HG03139 (cell line): ENCODE data around the gene CDH23.

ENCODE experiments used
- ATAC-seq: cut with Tn5 transposase; IDR thresholded peaks from one replicate; pipeline ENCODE4 v1.9.1; 2021; ENCODE audit not compliant: unreplicated experiment

CDH23 gene

GRCh38 chr10:71713135-71714030 is 316.7 kb downstream of the CDH23 start:
- ATAC-seq, result no peak

GRCh38 chr10:71714031-71714410 is 317.3 kb downstream of the CDH23 start:
- ATAC-seq, result no peak

GRCh38 chr10:71714592-71714991 is 317.9 kb downstream of the CDH23 start:
- ATAC-seq, result no peak

DNA sequence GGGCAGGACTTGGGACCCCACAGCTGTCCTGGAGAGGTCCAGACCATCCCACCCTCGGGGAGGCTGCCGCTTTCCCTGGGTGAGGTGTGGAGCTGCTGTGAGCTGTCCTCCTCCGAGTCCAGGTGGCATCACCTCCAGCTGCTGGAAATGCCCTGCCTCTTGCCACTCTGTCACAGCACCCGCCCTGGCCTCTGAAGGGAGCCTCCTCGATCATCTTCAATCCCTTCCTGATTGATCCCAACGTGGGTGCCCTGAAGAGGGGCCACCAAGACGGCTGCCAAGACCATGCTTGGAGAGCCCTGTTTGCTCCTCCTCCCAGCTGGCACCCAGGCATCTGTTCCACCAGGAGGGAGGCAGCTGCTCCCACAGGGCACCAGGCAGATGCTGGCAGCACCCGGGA is 318.3 kb downstream of the CDH23 start:
- ATAC-seq, result no peak

- ATAC-seq, result no peak
Measured at GRCh38 chr10:71715860-71716259, 319.1 kb downstream of the CDH23 start.

GRCh38 chr10:71716426-71716825 is 319.7 kb downstream of the CDH23 start:
- ATAC-seq, result no peak

GRCh38 chr10:71717056-71717455 is 320.3 kb downstream of the CDH23 start:
- no peak for ATAC-seq

- no peak for ATAC-seq
Measured at GRCh38 chr10:71717551-71717951, 320.8 kb downstream of the CDH23 start.

- ATAC-seq, result no peak
Measured at GRCh38 chr10:71718165-71718698, 321.5 kb downstream of the CDH23 start.

- ATAC-seq, result no peak
Measured at GRCh38 chr10:71719042-71719441, 322.3 kb downstream of the CDH23 start.

DNA sequence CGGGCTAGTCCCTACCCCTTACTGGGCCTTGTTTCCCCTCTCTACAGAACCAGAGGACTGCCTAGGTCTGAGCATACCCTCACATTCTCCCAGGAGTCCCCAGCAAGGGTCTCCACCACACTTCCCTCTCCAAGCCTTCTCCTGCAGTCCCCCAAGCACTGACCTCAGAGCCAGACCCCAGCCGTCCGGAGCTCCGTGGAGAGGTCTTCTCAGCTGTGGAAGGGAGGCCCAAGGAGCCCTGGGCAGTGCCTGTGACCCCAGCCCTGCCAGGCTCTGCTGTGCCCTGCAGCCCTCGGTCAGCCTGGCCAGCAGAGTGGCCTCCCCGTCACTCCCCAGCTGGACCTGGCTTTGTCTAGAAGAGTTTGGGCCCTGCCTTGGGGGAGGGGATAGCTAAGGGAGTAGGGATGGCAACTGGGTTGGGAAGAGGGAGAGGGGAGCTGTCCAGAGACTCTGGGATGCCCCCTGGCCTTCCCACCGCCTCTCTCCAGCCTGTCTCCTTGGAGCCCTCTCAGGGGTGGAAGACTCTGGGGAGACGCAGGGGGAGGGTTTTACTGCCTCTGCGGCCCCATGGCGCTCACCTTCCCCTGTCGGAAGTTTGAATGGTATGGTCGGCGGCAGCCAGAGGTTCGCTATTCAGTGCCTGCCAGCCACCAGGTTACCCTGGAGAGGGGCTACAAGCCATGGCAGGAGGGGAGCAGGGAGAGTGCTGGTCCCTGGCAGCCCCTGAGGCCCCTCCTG is 322.9 kb downstream of the CDH23 start, which contains the start of gene C10orf105:
Gene C10orf105, minus strand, starts transcription at position 315 of the 738 bp plus-strand sequence. CDS start 3,441 bp downstream, outside the sequence.
- no peak for ATAC-seq

- ATAC-seq, result no peak
Measured at GRCh38 chr10:71720288-71720687, 323.6 kb downstream of the CDH23 start.

GRCh38 chr10:71721313-71721712 is 324.6 kb downstream of the CDH23 start:
- no peak for ATAC-seq

DNA sequence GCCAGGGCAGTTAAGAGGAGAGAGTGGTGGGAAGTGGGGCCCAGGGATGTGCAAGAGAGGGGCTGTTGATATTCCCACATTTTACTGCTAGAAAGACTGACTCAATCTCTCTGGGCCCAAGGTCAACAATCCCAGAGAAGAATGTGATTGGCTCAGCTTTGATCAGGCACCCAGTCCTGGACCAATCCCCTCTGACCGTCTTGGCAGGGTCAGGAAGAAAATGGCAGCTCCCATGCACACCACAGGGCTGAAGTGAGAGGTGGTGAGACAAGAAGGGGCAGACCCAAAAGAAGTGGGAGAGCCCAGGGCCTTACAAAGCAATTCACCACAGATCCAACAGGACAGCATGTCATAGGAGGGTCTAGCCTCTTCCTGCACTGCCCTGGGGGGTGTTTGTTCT is 326.1 kb downstream of the CDH23 start:
- no peak for ATAC-seq

DNA sequence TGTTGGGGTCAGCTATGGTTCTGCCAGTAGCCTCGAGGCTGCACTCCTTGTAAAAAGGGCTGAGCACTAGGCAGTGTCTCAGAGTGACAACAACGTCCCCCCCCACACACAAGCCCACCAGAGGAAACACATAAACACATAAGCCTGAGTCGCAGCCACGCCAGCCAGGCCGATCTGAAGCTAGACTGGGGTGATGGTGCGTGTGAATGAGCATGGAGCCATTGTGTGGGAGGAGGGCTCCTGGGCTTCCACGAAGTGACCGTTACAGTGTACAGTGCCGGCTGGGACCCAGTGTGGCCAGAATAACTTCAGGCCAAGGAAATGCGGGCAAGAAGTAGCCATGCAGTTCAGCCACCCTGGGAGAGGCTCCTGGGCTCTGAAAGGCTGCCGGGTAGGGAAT is 326.6 kb downstream of the CDH23 start:
- no peak for ATAC-seq

GRCh38 chr10:71724539-71724938 is 327.8 kb downstream of the CDH23 start:
- no peak for ATAC-seq

GRCh38 chr10:71725249-71725648 is 328.5 kb downstream of the CDH23 start:
- no peak for ATAC-seq

DNA sequence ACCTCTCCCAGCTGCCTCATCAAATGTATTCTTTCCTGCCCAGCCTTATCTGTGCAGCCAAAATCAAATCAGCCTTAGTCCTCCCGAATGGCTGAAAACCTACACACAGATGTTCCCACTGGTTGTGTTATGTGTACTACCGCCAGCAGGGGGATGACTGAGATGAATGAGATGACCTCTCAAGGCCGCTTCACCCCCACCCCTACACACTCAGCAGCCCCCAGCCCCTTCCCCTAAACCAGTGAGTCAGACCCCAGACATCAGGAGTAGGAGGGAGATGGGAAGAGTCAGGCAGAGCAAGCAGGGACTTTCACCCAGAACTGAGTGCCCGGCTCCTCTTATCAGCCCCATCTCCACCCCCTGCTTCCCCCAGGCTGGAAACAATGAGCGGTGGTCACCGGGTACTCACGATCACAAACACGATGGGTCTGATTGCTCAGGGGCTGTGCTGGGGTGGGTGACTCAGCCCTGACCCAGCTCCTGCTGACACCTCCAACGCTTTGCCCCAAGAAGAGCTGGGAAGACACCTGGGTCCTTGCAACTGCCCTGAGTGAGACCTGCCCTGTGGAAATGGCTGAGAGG is 329.4 kb downstream of the CDH23 start:
- ATAC-seq, result no peak

- ATAC-seq, result no peak
Measured at GRCh38 chr10:71726580-71727104, 329.9 kb downstream of the CDH23 start.

GRCh38 chr10:71727105-71727737 is 330.5 kb downstream of the CDH23 start:
- peak; percentile 41 for ATAC-seq
